Ishikawa (cell line): ENCODE measurements around the gene ASIC2.

Source experiments
- CEBPB ChIP-seq: IDR thresholded peaks from 2 replicates; pipeline ENCODE4 v1.6.1; 2012
- CREB1 ChIP-seq: IDR thresholded peaks from 2 replicates; pipeline ENCODE4 v1.6.1; 2012; ENCODE audit warnings: low read depth
- EGR1 ChIP-seq: IDR thresholded peaks from 2 replicates; pipeline ENCODE4 v1.6.1; 2012
- EP300 ChIP-seq: IDR thresholded peaks from 2 replicates; pipeline ENCODE4 v1.6.1; 2012; ENCODE audit warnings: borderline replicate concordance
- FOXM1 ChIP-seq: IDR thresholded peaks from 2 replicates; pipeline ENCODE4 v1.6.1; 2012; ENCODE audit warnings: low read depth, borderline replicate concordance
- NFIC ChIP-seq: IDR thresholded peaks from 2 replicates; pipeline ENCODE4 v1.6.1; 2012
- RAD21 ChIP-seq: IDR thresholded peaks from 2 replicates; pipeline ENCODE4 v1.6.1; 2012; ENCODE audit warnings: low read depth
- TAF1 ChIP-seq: IDR thresholded peaks from 2 replicates; pipeline ENCODE4 v1.6.1; 2012; ENCODE audit warnings: low read depth, mild to moderate bottlenecking
- TCF12 ChIP-seq: IDR thresholded peaks from 2 replicates; pipeline ENCODE4 v1.6.1; 2012; ENCODE audit warnings: low read depth
- TEAD4 ChIP-seq: IDR thresholded peaks from 2 replicates; pipeline ENCODE4 v1.6.1; 2012
- YY1 ChIP-seq: IDR thresholded peaks from 2 replicates; pipeline ENCODE4 v1.6.1; 2012; ENCODE audit warnings: low read depth
- ZBTB7A ChIP-seq: IDR thresholded peaks from 2 replicates; pipeline ENCODE4 v1.6.1; 2012; ENCODE audit warnings: low read depth
- TF ChIP-seq, protein P1 (sequence below): IDR thresholded peaks from 2 replicates; pipeline ENCODE4 v1.6.1; 2012
- TF ChIP-seq, protein P2 (sequence below): IDR thresholded peaks from 2 replicates; pipeline ENCODE4 v1.6.1; 2012
- TF ChIP-seq, protein P3 (sequence below): IDR thresholded peaks from 2 replicates; pipeline ENCODE4 v1.6.1; 2012; ENCODE audit warnings: low read depth, mild to moderate bottlenecking

The ASIC2 gene

DNA sequence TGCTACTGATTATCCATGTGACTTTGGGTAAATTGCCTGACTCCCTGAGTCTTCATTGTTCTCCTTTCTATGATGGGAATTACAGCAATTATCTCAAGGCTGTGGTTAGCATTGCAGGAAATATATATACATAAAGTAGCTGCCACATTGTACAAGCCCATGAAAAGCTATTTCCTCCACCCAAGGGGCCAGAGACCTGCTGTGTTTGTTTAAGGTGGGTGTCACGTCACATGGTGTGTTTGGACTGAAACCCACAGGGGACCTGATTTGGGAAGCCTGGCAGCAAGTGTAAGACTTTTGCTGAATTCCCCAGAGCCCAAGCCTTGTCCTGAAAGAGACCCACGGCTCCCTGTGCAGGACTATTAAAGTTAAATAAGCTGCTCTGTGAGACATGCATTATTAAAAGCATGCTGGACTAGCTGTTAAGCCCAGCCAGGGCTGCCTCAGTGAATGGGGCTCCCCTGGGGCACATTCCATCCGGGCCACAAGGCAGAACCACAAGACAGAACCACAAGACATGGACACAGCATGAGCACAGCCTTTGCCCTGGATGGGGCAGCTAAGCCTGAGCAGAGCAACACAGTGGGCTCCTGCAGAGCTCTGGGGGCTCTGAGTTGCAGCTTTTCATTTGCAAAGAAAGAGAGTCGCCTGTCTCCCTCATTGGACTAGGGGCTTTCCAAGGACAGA, 152.5 kb downstream of the ASIC2 start:
- TF ChIP-seq YY1, result no peak
- TF ChIP-seq TCF12, result no peak
- no peak for TF ChIP-seq NFIC
- TF ChIP-seq, protein P1, sequence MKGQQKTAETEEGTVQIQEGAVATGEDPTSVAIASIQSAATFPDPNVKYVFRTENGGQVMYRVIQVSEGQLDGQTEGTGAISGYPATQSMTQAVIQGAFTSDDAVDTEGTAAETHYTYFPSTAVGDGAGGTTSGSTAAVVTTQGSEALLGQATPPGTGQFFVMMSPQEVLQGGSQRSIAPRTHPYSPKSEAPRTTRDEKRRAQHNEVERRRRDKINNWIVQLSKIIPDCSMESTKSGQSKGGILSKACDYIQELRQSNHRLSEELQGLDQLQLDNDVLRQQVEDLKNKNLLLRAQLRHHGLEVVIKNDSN, result no peak
- TF ChIP-seq TAF1, result no peak
- TF ChIP-seq ZBTB7A, result no peak
- TF ChIP-seq FOXM1, result no peak
- no peak for TF ChIP-seq TEAD4
- no peak for TF ChIP-seq EP300
- no peak for TF ChIP-seq CREB1
- TF ChIP-seq, protein P2, sequence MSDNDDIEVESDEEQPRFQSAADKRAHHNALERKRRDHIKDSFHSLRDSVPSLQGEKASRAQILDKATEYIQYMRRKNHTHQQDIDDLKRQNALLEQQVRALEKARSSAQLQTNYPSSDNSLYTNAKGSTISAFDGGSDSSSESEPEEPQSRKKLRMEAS, result no peak
- no peak for TF ChIP-seq RAD21
- no peak for TF ChIP-seq CEBPB
- no peak for TF ChIP-seq EGR1
- TF ChIP-seq, protein P3, sequence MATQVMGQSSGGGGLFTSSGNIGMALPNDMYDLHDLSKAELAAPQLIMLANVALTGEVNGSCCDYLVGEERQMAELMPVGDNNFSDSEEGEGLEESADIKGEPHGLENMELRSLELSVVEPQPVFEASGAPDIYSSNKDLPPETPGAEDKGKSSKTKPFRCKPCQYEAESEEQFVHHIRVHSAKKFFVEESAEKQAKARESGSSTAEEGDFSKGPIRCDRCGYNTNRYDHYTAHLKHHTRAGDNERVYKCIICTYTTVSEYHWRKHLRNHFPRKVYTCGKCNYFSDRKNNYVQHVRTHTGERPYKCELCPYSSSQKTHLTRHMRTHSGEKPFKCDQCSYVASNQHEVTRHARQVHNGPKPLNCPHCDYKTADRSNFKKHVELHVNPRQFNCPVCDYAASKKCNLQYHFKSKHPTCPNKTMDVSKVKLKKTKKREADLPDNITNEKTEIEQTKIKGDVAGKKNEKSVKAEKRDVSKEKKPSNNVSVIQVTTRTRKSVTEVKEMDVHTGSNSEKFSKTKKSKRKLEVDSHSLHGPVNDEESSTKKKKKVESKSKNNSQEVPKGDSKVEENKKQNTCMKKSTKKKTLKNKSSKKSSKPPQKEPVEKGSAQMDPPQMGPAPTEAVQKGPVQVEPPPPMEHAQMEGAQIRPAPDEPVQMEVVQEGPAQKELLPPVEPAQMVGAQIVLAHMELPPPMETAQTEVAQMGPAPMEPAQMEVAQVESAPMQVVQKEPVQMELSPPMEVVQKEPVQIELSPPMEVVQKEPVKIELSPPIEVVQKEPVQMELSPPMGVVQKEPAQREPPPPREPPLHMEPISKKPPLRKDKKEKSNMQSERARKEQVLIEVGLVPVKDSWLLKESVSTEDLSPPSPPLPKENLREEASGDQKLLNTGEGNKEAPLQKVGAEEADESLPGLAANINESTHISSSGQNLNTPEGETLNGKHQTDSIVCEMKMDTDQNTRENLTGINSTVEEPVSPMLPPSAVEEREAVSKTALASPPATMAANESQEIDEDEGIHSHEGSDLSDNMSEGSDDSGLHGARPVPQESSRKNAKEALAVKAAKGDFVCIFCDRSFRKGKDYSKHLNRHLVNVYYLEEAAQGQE, result no peak

DNA sequence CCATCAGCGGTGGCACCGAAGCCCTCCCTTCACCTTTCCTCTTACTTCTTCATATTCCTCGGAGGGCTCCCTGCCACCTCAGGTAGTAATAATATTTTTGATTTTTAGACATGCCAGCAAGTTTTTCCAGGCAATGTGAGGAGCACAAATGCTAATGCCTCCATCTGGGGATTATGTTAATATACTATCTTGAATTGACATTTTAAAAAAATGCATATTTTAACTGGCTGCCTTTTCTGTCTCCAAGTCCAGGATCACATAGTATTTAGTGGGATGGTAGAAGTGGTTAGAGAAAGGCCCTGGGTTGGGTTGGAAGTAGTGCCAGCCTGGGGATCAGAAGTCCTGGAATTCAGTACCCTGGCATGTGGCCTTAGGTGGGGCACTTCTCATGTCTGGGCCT, 154.5 kb downstream of the ASIC2 start:
- TF ChIP-seq EP300 (no peak), YY1 (no peak), TAF1 (no peak), RAD21 (no peak), EGR1 (no peak), CREB1 (no peak)
- TF ChIP-seq, protein P3, result no peak
- TF ChIP-seq, protein P1, result no peak

DNA sequence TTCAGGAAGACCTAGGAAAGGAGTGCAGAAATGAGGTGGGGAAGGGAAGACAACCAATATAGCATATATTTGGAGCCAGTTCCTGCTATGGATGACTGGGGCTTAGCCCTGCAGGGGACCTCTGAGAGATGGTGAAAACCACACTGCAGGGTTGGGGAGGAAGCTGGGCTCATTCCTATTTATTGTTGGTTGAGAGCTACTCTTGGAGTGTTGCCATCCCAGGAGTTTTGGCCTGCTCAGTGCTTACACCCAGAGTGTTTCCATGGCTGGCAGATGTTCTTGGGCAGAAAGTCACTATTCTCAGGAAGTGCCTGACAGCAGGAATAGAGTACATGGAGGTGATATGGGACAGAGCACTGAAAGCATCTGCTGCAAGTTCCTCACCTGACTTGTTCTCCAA, 155.7 kb downstream of the ASIC2 start:
- TF ChIP-seq ZBTB7A (no peak), EP300 (no peak), TAF1 (no peak), TCF12 (no peak), RAD21 (no peak), CREB1 (no peak), YY1 (no peak), EGR1 (no peak), TEAD4 (no peak), CEBPB (no peak), NFIC (no peak), FOXM1 (no peak)
- TF ChIP-seq, protein P2, result no peak
- TF ChIP-seq, protein P1, result no peak
- TF ChIP-seq, protein P3, result no peak

DNA sequence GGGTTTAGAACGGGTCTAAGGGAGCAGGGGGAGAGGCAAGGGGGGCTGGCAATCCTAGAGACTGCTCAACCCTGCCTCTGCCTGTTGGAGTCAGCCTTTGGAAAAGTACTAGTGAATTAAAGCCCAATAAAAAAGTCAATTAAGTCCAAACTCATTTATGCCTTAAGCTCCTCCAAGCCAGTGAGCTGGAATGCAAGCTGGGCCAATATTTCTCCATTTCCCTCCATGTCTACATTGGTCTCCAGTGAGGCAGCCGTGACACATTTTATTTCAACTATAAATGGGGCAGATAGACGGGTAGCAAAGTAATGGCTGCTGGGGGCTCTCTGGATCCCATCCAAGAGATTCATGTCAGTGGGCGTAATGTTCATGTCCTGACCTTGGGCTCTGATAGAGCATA, 157.4 kb downstream of the ASIC2 start:
- TF ChIP-seq CREB1 (no peak), EP300 (no peak), ZBTB7A (no peak), NFIC (no peak), TAF1 (no peak), TEAD4 (no peak), YY1 (no peak), RAD21 (no peak), CEBPB (no peak), FOXM1 (no peak), TCF12 (no peak), EGR1 (no peak)
- TF ChIP-seq, protein P2, result no peak
- TF ChIP-seq, protein P1, result no peak
- TF ChIP-seq, protein P3, result no peak
